H1 (cell line): Measurements from ENCODE around the gene MAP4K1.

Source experiments
- CREB1 ChIP-seq: IDR thresholded peaks from 2 replicates; pipeline ENCODE4 v1.6.1; 2012; ENCODE audit warnings: inconsistent platforms
- CTCF ChIP-seq, 3 experiments: IDR thresholded peaks; 1 replicate in 2 of 3; 2 replicates in 1 of 3; pipeline versions ENCODE4 v1.5.1 to v1.6.1; 2011; ENCODE audit warnings: low read length in 3 of 3, mild to moderate bottlenecking in 3 of 3, inconsistent platforms in 2 of 3, low read depth in 1 of 3, moderate library complexity in 1 of 3; ENCODE audit not compliant: insufficient read depth in 1 of 3; ENCODE audit errors: control extremely low read depth in 1 of 3
- EGR1 ChIP-seq: IDR thresholded peaks from 2 replicates; pipeline ENCODE4 v1.6.1; 2011; ENCODE audit warnings: low read depth, low read length, borderline replicate concordance
- HDAC2 ChIP-seq, 2 experiments: fragments of 300-600 bp in 1 of 2; sonication (generic) in 1 of 2; IDR thresholded peaks; 2 replicates each; pipeline ENCODE4 v1.6.1; 2011 to 2012; ENCODE audit warnings: low read depth in 2 of 2, low read length in 2 of 2, mild to moderate bottlenecking in 2 of 2, moderate library complexity in 2 of 2, borderline replicate concordance in 1 of 2, inconsistent platforms in 1 of 2

GRCh38 chr19:38617283-38617763 is 430 bp downstream of the MAP4K1 start:
- TF ChIP-seq EGR1, result no peak
- no peak for TF ChIP-seq HDAC2 (IDR thresholded peaks at IDR 0.05; ENCODE audit: borderline replicate concordance in 1 of 2, low read depth in 2 of 2, low read length in 2 of 2)
- TF ChIP-seq CTCF (IDR thresholded peaks at IDR 0.05; ENCODE audit: control extremely low read depth in 1 of 3, insufficient read depth in 1 of 3, low read depth in 1 of 3, low read length in 3 of 3), result no peak
- TF ChIP-seq CREB1, result no peak
